ENCODE results near the gene SLC15A3.

DNA sequence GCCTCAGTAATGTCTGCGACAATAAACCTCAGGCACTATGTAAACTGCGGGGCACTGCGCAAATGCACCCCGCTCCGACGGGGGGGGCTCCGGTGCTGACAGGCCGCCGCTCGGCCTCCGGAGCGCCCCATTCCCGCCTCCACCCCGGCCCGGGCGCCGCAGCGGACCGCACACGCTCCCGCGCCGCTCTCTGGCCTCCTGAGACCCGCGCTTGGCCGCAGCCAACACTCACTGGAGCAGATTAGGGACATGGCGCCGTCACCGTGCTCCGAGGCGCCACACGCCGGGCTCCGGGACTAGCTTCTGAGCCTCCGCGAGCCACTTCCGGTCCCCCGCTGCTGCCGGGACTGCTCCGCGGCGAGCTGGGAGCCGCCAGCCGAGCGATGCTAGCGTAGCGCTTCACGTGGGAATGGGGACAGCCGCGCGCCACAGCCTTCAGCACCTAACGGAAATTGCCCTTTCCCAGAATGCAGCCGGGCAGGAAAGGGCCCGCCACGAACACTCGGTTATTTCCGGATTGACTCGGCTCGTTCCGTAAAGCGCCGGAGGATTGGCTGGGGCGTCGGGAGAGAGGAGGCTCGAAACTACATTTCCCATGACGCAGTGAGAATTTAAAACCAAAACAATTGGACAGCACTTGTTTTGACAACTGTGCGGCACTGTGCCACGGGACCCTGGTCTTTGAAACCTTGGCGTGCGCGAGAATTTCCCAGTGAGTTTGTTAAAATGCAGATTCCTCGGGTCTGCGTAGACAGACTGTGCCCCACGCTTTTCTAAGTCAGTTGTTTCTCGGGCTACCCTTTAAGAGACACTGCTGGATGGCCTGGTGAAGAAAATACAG is 45.6 kb downstream of the SLC15A3 start, which contains the start of gene PRPF19:
- peak; percentile 92 to 94 for TF ChIP-seq EP300 (IDR thresholded peaks at IDR 0.05)
- TF ChIP-seq, protein P1, sequence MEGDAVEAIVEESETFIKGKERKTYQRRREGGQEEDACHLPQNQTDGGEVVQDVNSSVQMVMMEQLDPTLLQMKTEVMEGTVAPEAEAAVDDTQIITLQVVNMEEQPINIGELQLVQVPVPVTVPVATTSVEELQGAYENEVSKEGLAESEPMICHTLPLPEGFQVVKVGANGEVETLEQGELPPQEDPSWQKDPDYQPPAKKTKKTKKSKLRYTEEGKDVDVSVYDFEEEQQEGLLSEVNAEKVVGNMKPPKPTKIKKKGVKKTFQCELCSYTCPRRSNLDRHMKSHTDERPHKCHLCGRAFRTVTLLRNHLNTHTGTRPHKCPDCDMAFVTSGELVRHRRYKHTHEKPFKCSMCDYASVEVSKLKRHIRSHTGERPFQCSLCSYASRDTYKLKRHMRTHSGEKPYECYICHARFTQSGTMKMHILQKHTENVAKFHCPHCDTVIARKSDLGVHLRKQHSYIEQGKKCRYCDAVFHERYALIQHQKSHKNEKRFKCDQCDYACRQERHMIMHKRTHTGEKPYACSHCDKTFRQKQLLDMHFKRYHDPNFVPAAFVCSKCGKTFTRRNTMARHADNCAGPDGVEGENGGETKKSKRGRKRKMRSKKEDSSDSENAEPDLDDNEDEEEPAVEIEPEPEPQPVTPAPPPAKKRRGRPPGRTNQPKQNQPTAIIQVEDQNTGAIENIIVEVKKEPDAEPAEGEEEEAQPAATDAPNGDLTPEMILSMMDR (IDR thresholded peaks at IDR 0.05) = no peak
